Stimulated activated naive CD8-positive, alpha-beta T cell treated with anti-CD3 and anti-CD28 coated beads, Interleukin-15, amount 100 ng/mL, for 72 hours (primary cell): ENCODE data around the gene SSRP1.
"Not testable (repeated sequence)": the region's sequence is repeated elsewhere in the genome, so short reads cannot be mapped to it uniquely, and the experiment has no call there.

Source experiments
- ATAC-seq: fragments of 150-1000 bp; cut with Tn5 transposase; 2 replicates; pipeline ENCODE4 v1.10.0; 2021; ENCODE audit warnings: mild to moderate bottlenecking, moderate library complexity
- DNase-seq, 2 donors: peaks; one replicate each; pipeline ENCODE4 v3.0.0; 2021 to 2022
- H3K27ac Mint-ChIP-seq, 2 donors: one replicate each; pipeline ENCODE4 v1.8.0; 2022; ENCODE audit warnings: mild to moderate bottlenecking in 2 of 2, mixed read lengths in 2 of 2, moderate library complexity in 2 of 2
- H3K27me3 Mint-ChIP-seq: one replicate; pipeline ENCODE4 v1.8.0; 2022; ENCODE audit warnings: mixed read lengths
- H3K4me1 Mint-ChIP-seq: one replicate; pipeline ENCODE4 v1.8.0; 2022; ENCODE audit warnings: mild to moderate bottlenecking, mixed read lengths
- H3K4me3 Mint-ChIP-seq, 2 donors: one replicate each; pipeline ENCODE4 v1.8.0; 2022; ENCODE audit warnings: mild to moderate bottlenecking in 2 of 2, mixed read lengths in 2 of 2, moderate library complexity in 1 of 2
- H3K9me3 Mint-ChIP-seq, 2 donors: one replicate each; pipeline ENCODE4 v1.8.0; 2022; ENCODE audit warnings: mixed read lengths in 2 of 2

Gene SSRP1

GRCh38 chr11:57306161-57306876 lies 29.4 kb downstream of the SSRP1 start:
- Mint-ChIP-seq H3K9me3 (no peaks in the 10 kb centered on the region), H3K4me3 (no peak overlapping the region), H3K27ac (no peak overlapping the region), H3K27me3 (no peaks in the 10 kb centered on the region), H3K4me1 (peaks cover 14% of the 10 kb centered on the region)
- no peak for ATAC-seq
- DNase-seq, result no peak

GRCh38 chr11:57305523-57305922 lies 30.2 kb downstream of the SSRP1 start:
- Mint-ChIP-seq H3K4me3 (no peak overlapping the region), H3K9me3 (peaks cover 0 to 6% of the 10 kb centered on the region in 2 donors), H3K27me3 (no peaks in the 10 kb centered on the region), H3K27ac (no peak overlapping the region), H3K4me1 (peaks cover 6% of the 10 kb centered on the region)
- DNase-seq (no peak), ATAC-seq (no peak)

GRCh38 chr11:57303990-57304579 lies 31.6 kb downstream of the SSRP1 start:
- Mint-ChIP-seq H3K27ac (peak overlapping the region; percentile 0 to 90), H3K4me3 (no peak overlapping the region), H3K9me3 (peaks cover 6 to 10% of the 10 kb centered on the region in 2 donors), H3K27me3 (no peaks in the 10 kb centered on the region), H3K4me1 (peaks cover 6% of the 10 kb centered on the region)
- DNase-seq, result no peak
- ATAC-seq, result no peak

GRCh38 chr11:57303280-57303989 lies 32.3 kb downstream of the SSRP1 start:
- Mint-ChIP-seq H3K9me3 (peaks cover 6 to 12% of the 10 kb centered on the region in 2 donors), H3K4me3 (no peak overlapping the region), H3K27me3 (no peaks in the 10 kb centered on the region), H3K4me1 (peaks cover 6% of the 10 kb centered on the region), H3K27ac (peak overlapping the region in 1 of 2 donors; percentile 0)
- no peak for DNase-seq
- ATAC-seq, result no peak

- DNase-seq (no peak), ATAC-seq (no peak)
- Mint-ChIP-seq H3K27ac (no peak overlapping the region), H3K9me3 (peaks cover 6 to 12% of the 10 kb centered on the region in 2 donors), H3K27me3 (no peaks in the 10 kb centered on the region), H3K4me3 (no peak overlapping the region), H3K4me1 (peaks cover 6% of the 10 kb centered on the region)
Measured at GRCh38 chr11:57302489-57302888, 33.2 kb downstream of the SSRP1 start.

GRCh38 chr11:57301711-57302423 lies 33.8 kb downstream of the SSRP1 start:
- ATAC-seq (no peak), DNase-seq (no peak)
- H3K4me3 Mint-ChIP-seq, result no peak overlapping the region
- peaks cover 6% of the 10 kb centered on the region for H3K4me1 Mint-ChIP-seq
- peak overlapping the region in 1 of 2 donors; percentile 1 for H3K27ac Mint-ChIP-seq
- no peaks in the 10 kb centered on the region for H3K27me3 Mint-ChIP-seq
- peaks cover 6 to 12% of the 10 kb centered on the region in 2 donors for H3K9me3 Mint-ChIP-seq

GRCh38 chr11:57300785-57301184 lies 34.9 kb downstream of the SSRP1 start:
- no peaks in the 10 kb centered on the region for H3K27me3 Mint-ChIP-seq
- peaks cover 6% of the 10 kb centered on the region for H3K4me1 Mint-ChIP-seq
- no peak overlapping the region for H3K4me3 Mint-ChIP-seq
- DNase-seq (no peak), ATAC-seq (no peak)
- peaks cover 6 to 12% of the 10 kb centered on the region in 2 donors for H3K9me3 Mint-ChIP-seq
- H3K27ac Mint-ChIP-seq, result peak overlapping the region in 1 of 2 donors; percentile 75

- no peak for DNase-seq
Measured at GRCh38 chr11:57299150-57299737, 36.4 kb downstream of the SSRP1 start.

GRCh38 chr11:57297221-57297620 lies 38.5 kb downstream of the SSRP1 start:
- ATAC-seq (no peak), DNase-seq (no peak)
- no peak overlapping the region for H3K4me3 Mint-ChIP-seq
- no peak overlapping the region for H3K27ac Mint-ChIP-seq
- no peaks in the 10 kb centered on the region for H3K27me3 Mint-ChIP-seq
- no peaks in the 10 kb centered on the region for H3K4me1 Mint-ChIP-seq
- peaks cover 6 to 12% of the 10 kb centered on the region in 2 donors for H3K9me3 Mint-ChIP-seq

More at GRCh38 chr11:57299150-57299737, 36.4 kb downstream of the SSRP1 start:
- no peaks in the 10 kb centered on the region for H3K27me3 Mint-ChIP-seq
- no peak overlapping the region for H3K27ac Mint-ChIP-seq
- peaks cover 6 to 12% of the 10 kb centered on the region in 2 donors for H3K9me3 Mint-ChIP-seq
- ATAC-seq, result no peak
- H3K4me1 Mint-ChIP-seq, result peaks cover 5% of the 10 kb centered on the region
- H3K4me3 Mint-ChIP-seq, result no peak overlapping the region

GRCh38 chr11:57296205-57296604 lies 39.5 kb downstream of the SSRP1 start:
- not testable (repeated sequence) for H3K27me3 Mint-ChIP-seq, H3K27ac Mint-ChIP-seq, DNase-seq, ATAC-seq, H3K4me3 Mint-ChIP-seq, H3K4me1 Mint-ChIP-seq
- H3K9me3 Mint-ChIP-seq, result peaks cover 5 to 12% of the 10 kb centered on the region in 2 donors

GRCh38 chr11:57294225-57295131 lies 41.2 kb downstream of the SSRP1 start:
- H3K27me3 Mint-ChIP-seq, result no peaks in the 10 kb centered on the region
- no peaks in the 10 kb centered on the region for H3K4me1 Mint-ChIP-seq
- peak overlapping the region in 1 of 2 donors; percentile 10 for H3K27ac Mint-ChIP-seq
- no peak overlapping the region for H3K4me3 Mint-ChIP-seq
- no peak for DNase-seq
- no peak for ATAC-seq
- H3K9me3 Mint-ChIP-seq, result peaks cover 0 to 6% of the 10 kb centered on the region in 2 donors

- H3K9me3 Mint-ChIP-seq, result no peaks in the 10 kb centered on the region
- ATAC-seq (no peak), DNase-seq (no peak)
- no peaks in the 10 kb centered on the region for H3K27me3 Mint-ChIP-seq
- H3K4me1 Mint-ChIP-seq, result no peaks in the 10 kb centered on the region
- H3K4me3 Mint-ChIP-seq, result no peak overlapping the region
- no peak overlapping the region for H3K27ac Mint-ChIP-seq
Measured at GRCh38 chr11:57290288-57290687, 45.4 kb downstream of the SSRP1 start.

GRCh38 chr11:57288771-57289579 lies 46.7 kb downstream of the SSRP1 start:
- Mint-ChIP-seq H3K4me1 (no peaks in the 10 kb centered on the region), H3K27me3 (no peaks in the 10 kb centered on the region), H3K9me3 (no peaks in the 10 kb centered on the region), H3K4me3 (no peak overlapping the region), H3K27ac (no peak overlapping the region)
- DNase-seq (no peak), ATAC-seq (peak; percentile 39)

GRCh38 chr11:57287884-57288283 lies 47.8 kb downstream of the SSRP1 start:
- no peaks in the 10 kb centered on the region for H3K9me3 Mint-ChIP-seq
- no peaks in the 10 kb centered on the region for H3K27me3 Mint-ChIP-seq
- H3K4me1 Mint-ChIP-seq, result no peaks in the 10 kb centered on the region
- ATAC-seq (no peak), DNase-seq (no peak)
- H3K4me3 Mint-ChIP-seq, result no peak overlapping the region
- H3K27ac Mint-ChIP-seq, result no peak overlapping the region
